HCT116 (cell line): ENCODE data around the gene KRTAP5-2. TPM values are rescaled to one million over a fixed set of nuclear protein-coding genes. Genes with fewer than 3 reads are reported as not detected.
"Not testable (repeated sequence)": the region's sequence is repeated elsewhere in the genome, so short reads cannot be mapped to it uniquely, and the experiment has no call there.

Experiments used
- ATAC-seq: fragments of 200-7000 bp; cut with Tn5 transposase; 2 replicates; pipeline ENCODE4 v1.9.1; 2020; ENCODE audit warnings: mild to moderate bottlenecking, moderate library complexity
- BruUV-seq: library from RNA; stranded (reverse); fragments of 400-500 nt; replicated peaks from 2 replicates; lab custom pipeline; 2021; lab: Mats Ljungman, UMichigan
- CTCF ChIA-PET: fragments of 300-600 bp; sonication (Branson Sonifier 250); formaldehyde crosslinking; loops from one replicate; lab custom pipeline; 2021; ENCODE audit warnings: antibody characterized with exemption; lab: Charles Lee
- POLR2A ChIA-PET: fragments of 300-600, 350-600 bp; sonication (Branson Sonifier 250); formaldehyde crosslinking; loops from one replicate; lab custom pipeline; 2021; ENCODE audit warnings: antibody characterized with exemption; lab: Charles Lee
- RAD21 ChIA-PET, 2 experiments: fragments of 300-600 bp; sonication (Branson Sonifier 250); formaldehyde crosslinking; loops; one replicate each; lab custom pipeline; 2023; ENCODE audit warnings: low total read pairs in 2 of 2; ENCODE audit not compliant: uncharacterized antibody in 2 of 2, unreplicated experiment in 2 of 2, low non-redundant PET in 1 of 2; lab: Charles Lee
- DNase-seq: peaks from one replicate; pipeline ENCODE4 v3.0.0-alpha.2; 2010; ENCODE audit warnings: low read depth, low spot score
- H2AFZ ChIP-seq: fragments of 200-600 bp; shearing (Covaris generic), sonication (generic); 2 replicates; pipeline ENCODE4 v1.6.1; 2017; ENCODE audit warnings: low read depth, mixed run types, mixed read lengths, antibody characterized with exemption, low read length; ENCODE audit not compliant: poor library complexity, severe bottlenecking
- H3K27ac ChIP-seq: 2 replicates; pipeline ENCODE4 v1.5.1; 2012; ENCODE audit warnings: low read depth, low read length
- H3K27me3 ChIP-seq: fragments of 200-600 bp; sonication (generic); 2 replicates; pipeline ENCODE4 v1.6.1; 2016; ENCODE audit warnings: mixed run types, low read length, mixed read lengths; ENCODE audit not compliant: insufficient read depth
- H3K36me3 ChIP-seq, 2 experiments: fragments of 200-500 bp in 1 of 2; fragments of 200-600 bp in 1 of 2; sonication (Bioruptor generic) in 1 of 2; sonication (generic) in 1 of 2; 2 replicates each; pipeline versions ENCODE4 v1.5.1 to v1.6.1; 2014 to 2016; ENCODE audit warnings: low read length in 2 of 2, inconsistent platforms in 1 of 2, mixed read lengths in 1 of 2, mixed run types in 1 of 2; ENCODE audit not compliant: insufficient read depth in 2 of 2, control insufficient read depth in 1 of 2
- H3K4me1 ChIP-seq, 2 experiments: fragments of 200-600 bp in 1 of 2; sonication (generic) in 1 of 2; 2 replicates each; pipeline versions ENCODE4 v1.5.1 to v1.6.1; 2012 to 2017; ENCODE audit warnings: low read length in 2 of 2, inconsistent platforms in 1 of 2, mild to moderate bottlenecking in 1 of 2, mixed read lengths in 1 of 2, mixed run types in 1 of 2, moderate library complexity in 1 of 2; ENCODE audit not compliant: insufficient read depth in 2 of 2, control insufficient read depth in 1 of 2
- H3K4me2 ChIP-seq: fragments of 200-600 bp; sonication (generic); 2 replicates; pipeline ENCODE4 v1.6.1; 2017; ENCODE audit warnings: mixed run types, low read length, mixed read lengths
- H3K4me3 ChIP-seq, 2 experiments: fragments of 200-600 bp in 1 of 2; sonication (generic) in 1 of 2; replicated peaks in 1 of 2; 2 replicates each; pipeline ENCODE4 v1.5.1; 2011 to 2016; ENCODE audit warnings: low read length in 2 of 2, control low read depth in 1 of 2, low read depth in 1 of 2, mild to moderate bottlenecking in 1 of 2, mixed read lengths in 1 of 2, mixed run types in 1 of 2
- H3K79me2 ChIP-seq: fragments of 200-600 bp; sonication (generic); 2 replicates; pipeline ENCODE4 v1.6.1; 2017; ENCODE audit warnings: mild to moderate bottlenecking, mixed run types, low read length, moderate library complexity, mixed read lengths; ENCODE audit not compliant: insufficient read depth
- H3K9ac ChIP-seq: fragments of 200-600 bp; sonication (generic); 2 replicates; pipeline ENCODE4 v1.6.1; 2016; ENCODE audit warnings: low read length, mixed read lengths
- H3K9me2 ChIP-seq: fragments of 200-600 bp; sonication (generic), shearing (Covaris generic); 2 replicates; pipeline ENCODE4 v1.6.1; 2017; ENCODE audit warnings: mixed run types, mild to moderate bottlenecking, moderate library complexity; ENCODE audit not compliant: insufficient read depth
- H3K9me3 ChIP-seq, 2 experiments: fragments of 200-500 bp in 1 of 2; fragments of 200-600 bp in 1 of 2; sonication (Bioruptor generic) in 1 of 2; sonication (generic) in 1 of 2; 2 replicates each; pipeline ENCODE4 v1.6.1; 2014 to 2017; ENCODE audit warnings: low read length in 2 of 2, mixed read lengths in 2 of 2, inconsistent platforms in 1 of 2, low read depth in 1 of 2, mild to moderate bottlenecking in 1 of 2, mixed run types in 1 of 2, moderate library complexity in 1 of 2; ENCODE audit not compliant: control insufficient read depth in 1 of 2, insufficient read depth in 1 of 2
- H4K20me1 ChIP-seq: fragments of 200-600 bp; sonication (generic), shearing (Covaris generic); 2 replicates; pipeline ENCODE4 v1.6.1; 2017; ENCODE audit warnings: mixed run types, mild to moderate bottlenecking, moderate library complexity; ENCODE audit not compliant: insufficient read depth
- CEBPB ChIP-seq: IDR thresholded peaks from 2 replicates; pipeline ENCODE4 v1.6.1; 2012; ENCODE audit warnings: low read depth
- CTCF ChIP-seq, 3 experiments: fragments of 200-600 bp in 1 of 3; sonication (generic) in 1 of 3; IDR thresholded peaks in 2 of 3; conservative IDR thresholded peaks in 1 of 3; 2 replicates each; pipeline ENCODE4 v1.5.1; 2012 to 2017; ENCODE audit warnings: low read depth in 2 of 3, low read length in 2 of 3, antibody characterized with exemption in 1 of 3, borderline replicate concordance in 1 of 3, control low read depth in 1 of 3, mild to moderate bottlenecking in 1 of 3, mixed read lengths in 1 of 3, mixed run types in 1 of 3, moderate library complexity in 1 of 3; ENCODE audit not compliant: insufficient read depth in 1 of 3
- ELF1 ChIP-seq: IDR thresholded peaks from 2 replicates; pipeline ENCODE4 v1.6.1; 2012; ENCODE audit warnings: low read depth, borderline replicate concordance
- FOSL1 ChIP-seq: IDR thresholded peaks from 2 replicates; pipeline ENCODE4 v1.6.1; 2012; ENCODE audit warnings: low read depth
- POLR2A ChIP-seq: IDR thresholded peaks from 2 replicates; pipeline ENCODE4 v1.7.0; 2011; ENCODE audit warnings: borderline replicate concordance; ENCODE audit not compliant: insufficient read depth, insufficient read length; ENCODE audit errors: extremely low read depth
- RAD21 ChIP-seq: IDR thresholded peaks from 2 replicates; pipeline ENCODE4 v1.6.1; 2012; ENCODE audit warnings: low read depth, mild to moderate bottlenecking
- SIN3A ChIP-seq: IDR thresholded peaks from 2 replicates; pipeline ENCODE4 v1.6.1; 2012; ENCODE audit warnings: low read depth
- ZFX ChIP-seq: fragments of 450-650 bp; IDR thresholded peaks from 2 replicates; pipeline ENCODE4 v1.6.1; 2017
- intact Hi-C: fragments of 100-400 bp; cut with micrococcal nuclease; formaldehyde crosslinking; loops from 2 replicates; pipeline ENCODE4 v1.10.0; 2022
- total RNA-seq: library from RNA; stranded (reverse); gene quantifications from one replicate; pipeline ENCODE4 v1.2.1, GENCODE V29; 2021; ENCODE audit not compliant: unreplicated experiment
- TF ChIP-seq, protein P1 (sequence below): IDR thresholded peaks from 2 replicates; pipeline ENCODE4 v1.6.1; 2012

The KRTAP5-2 gene
- total RNA-seq, 1 experiment from 2014 or later: not detected

DNA sequence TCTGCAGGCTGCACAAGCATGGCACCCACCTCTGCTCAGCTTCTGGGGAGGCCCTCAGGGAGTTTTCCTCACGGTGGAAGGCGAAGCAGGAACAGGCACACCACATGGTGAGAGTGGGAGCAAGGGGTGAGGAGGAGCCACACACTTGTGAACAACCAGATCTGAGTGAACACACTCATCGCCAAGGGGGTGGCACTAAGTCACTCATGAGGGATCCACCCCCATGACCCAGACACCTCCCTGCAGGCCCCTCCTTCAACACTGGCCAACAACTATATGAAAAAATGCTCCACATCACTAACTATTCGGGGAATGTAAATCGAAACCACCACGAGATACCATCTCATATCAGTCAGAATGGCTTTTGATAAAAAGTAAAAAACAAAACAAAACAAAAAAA is 722 bp upstream of the KRTAP5-2 start (continued):
- TF ChIP-seq SIN3A: no peak
- no peak for TF ChIP-seq ZFX
- TF ChIP-seq CEBPB: no peak
- TF ChIP-seq FOSL1: no peak
- no peak for TF ChIP-seq RAD21

DNA sequence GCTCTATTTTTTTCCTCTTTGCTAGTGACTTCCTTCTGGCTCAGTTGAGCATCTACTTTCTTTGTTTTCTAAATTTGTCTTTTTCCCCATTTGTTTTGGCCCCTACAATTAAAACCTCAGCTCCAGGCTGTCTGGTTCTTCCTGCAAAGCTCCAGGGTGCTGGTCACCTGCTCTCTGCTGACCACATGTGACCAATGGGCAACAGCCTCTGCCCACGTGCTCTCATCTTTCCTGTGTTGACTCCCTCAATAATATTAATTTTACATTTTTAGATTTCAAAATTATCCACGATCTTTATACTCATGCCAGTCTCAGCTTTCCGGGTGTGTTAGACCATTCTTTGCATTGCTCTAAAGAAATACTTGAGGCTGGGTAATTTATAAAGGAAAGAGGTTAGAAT is 312 bp upstream of the KRTAP5-2 start:
- H3K9me2 ChIP-seq, H3K4me3 ChIP-seq, ATAC-seq, intact Hi-C loops, DNase-seq, H3K27ac ChIP-seq, RAD21 ChIA-PET, H3K36me3 ChIP-seq, H3K4me2 ChIP-seq, H4K20me1 ChIP-seq, POLR2A ChIA-PET, H3K4me1 ChIP-seq, H2AFZ ChIP-seq, H3K9me3 ChIP-seq, BruUV-seq, H3K79me2 ChIP-seq, H3K9ac ChIP-seq: not testable (repeated sequence)
- H3K27me3 ChIP-seq: peaks cover 23% of the 10 kb centered on the region; the same call in 1 of the 2 replicates
- CTCF ChIA-PET: interaction anchor here (1.2 kb wide), 1 partner anchor 52 kb away, joined by 3 read pairs; no protein-coding TSS in a partner anchor

DNA sequence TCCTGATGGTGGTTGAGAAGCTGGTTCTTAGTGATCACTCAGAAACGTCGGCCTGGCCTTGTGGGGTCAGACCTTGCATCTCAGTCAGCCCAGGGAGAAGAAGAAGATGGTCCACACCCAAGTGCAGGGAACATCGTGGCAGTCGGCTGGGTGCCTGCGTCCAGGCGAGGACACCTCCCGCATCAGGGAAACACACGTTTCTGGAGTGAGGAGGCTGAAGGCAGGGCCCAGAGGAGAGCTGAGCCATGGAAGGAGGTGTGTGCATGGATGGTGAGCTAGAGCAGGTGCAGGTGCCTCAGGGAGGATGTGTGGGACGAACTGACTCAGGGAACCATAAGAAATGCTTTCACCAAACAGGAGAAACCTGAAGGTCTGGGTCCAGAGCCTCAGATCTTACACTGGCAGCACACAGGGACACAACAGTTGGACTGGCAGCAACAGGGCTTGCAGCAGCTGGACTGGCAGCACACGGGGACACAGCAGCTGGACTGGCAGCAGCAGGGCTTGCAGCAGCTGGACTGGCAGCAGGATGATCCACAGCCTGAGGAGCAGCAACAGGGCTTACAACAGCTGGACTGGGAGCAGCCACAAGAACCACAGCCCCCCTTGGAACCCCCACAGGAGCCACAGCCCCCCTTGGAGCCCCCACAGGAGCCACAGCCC is 632 bp downstream of the KRTAP5-2 start:
- ChIA-PET CTCF (no interaction called here), POLR2A (no interaction called here), RAD21 (no interaction called here)
- ATAC-seq (no peak), DNase-seq (no peak)
- TF ChIP-seq CTCF (IDR thresholded peaks at IDR 0.05 in 2 of 3, conservative IDR thresholded peaks at IDR 0.05 in 1 of 3; ENCODE audit: borderline replicate concordance in 1 of 3, insufficient read depth in 1 of 3, low read depth in 2 of 3, low read length in 2 of 3) (no peak), ELF1 (no peak), POLR2A (no peak)
- TF ChIP-seq, protein P1, sequence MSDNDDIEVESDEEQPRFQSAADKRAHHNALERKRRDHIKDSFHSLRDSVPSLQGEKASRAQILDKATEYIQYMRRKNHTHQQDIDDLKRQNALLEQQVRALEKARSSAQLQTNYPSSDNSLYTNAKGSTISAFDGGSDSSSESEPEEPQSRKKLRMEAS: no peak
- H3K4me3 ChIP-seq: no peak overlapping the region
- H3K27ac ChIP-seq: no peak overlapping the region
- intact Hi-C loops: no loop called here
- peaks cover 29% of the 10 kb centered on the region; the same call in 1 of the 2 replicates for H3K27me3 ChIP-seq
- H3K36me3 ChIP-seq: no peaks in the 10 kb centered on the region
- peaks cover 0 to 3% of the 10 kb centered on the region in 2 experiments; a peak in 1 of 4 replicates for H3K4me1 ChIP-seq
- H3K4me2 ChIP-seq: no peak overlapping the region
- no peak overlapping the region for H2AFZ ChIP-seq
- H3K9me3 ChIP-seq: no peaks in the 10 kb centered on the region
- H3K79me2 ChIP-seq: no peaks in the 10 kb centered on the region
- no TSS peak for BruUV-seq
- H3K9me2 ChIP-seq: no peaks in the 10 kb centered on the region
- H3K9ac ChIP-seq: no peak overlapping the region
- no peaks in the 10 kb centered on the region for H4K20me1 ChIP-seq

DNA sequence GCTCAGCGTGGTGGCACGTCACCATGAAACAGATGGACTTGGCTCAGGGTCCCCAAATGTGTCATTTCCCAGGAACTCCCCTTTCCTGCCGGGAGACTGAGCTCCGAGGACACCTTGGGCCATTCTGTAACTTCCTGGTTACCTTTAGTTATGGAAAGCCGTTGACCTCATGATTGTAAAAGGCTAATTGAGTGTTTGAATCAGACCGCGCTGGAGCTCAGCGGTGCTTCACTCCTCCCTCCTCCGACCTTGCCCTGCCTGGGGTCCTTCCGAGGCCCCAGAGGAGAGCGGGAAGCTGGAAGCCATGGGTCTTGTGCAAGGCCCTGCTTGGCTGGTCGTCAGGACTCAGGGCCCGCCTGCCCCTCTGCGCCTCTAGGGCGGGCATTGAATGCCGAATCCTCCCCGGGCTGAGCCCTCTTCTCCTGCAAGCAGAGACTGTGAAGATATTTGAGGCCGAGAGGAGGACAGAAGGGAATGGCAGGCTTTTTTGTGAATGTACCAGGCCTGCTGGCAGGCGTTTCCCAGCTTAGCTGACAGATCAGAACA is 1.4 kb downstream of the KRTAP5-2 start:
- BruUV-seq, RAD21 ChIA-PET, intact Hi-C loops, H2AFZ ChIP-seq, DNase-seq, H3K9ac ChIP-seq, H4K20me1 ChIP-seq, H3K27ac ChIP-seq, H3K4me2 ChIP-seq, H3K9me3 ChIP-seq, H3K4me3 ChIP-seq, H3K79me2 ChIP-seq, ATAC-seq, H3K4me1 ChIP-seq, POLR2A ChIA-PET, H3K9me2 ChIP-seq, H3K36me3 ChIP-seq: not testable (repeated sequence)
- CTCF ChIA-PET: interaction anchor here (1.8 to 1.9 kb wide), 2 partner anchors 23 to 50 kb away, joined by 17 to 29 read pairs; no protein-coding TSS in a partner anchor
- peaks cover 32% of the 10 kb centered on the region; the same call in 1 of the 2 replicates for H3K27me3 ChIP-seq
